A673 (cell line): ENCODE data around the gene TUBA1C. TPM values are rescaled to one million over a fixed set of nuclear protein-coding genes. Genes with fewer than 3 reads are reported as not detected.
"Not testable (repeated sequence)": the region's sequence is repeated elsewhere in the genome, so short reads cannot be mapped to it uniquely, and the experiment has no call there.

ENCODE experiments used
- BruUV-seq: library from RNA; stranded (reverse); fragments of 400-500 nt; replicated peaks from 2 replicates; lab custom pipeline; 2021; lab: Mats Ljungman, UMichigan
- CTCF ChIA-PET: fragments of 300-600 bp; sonication (Branson Sonifier 250); formaldehyde crosslinking; loops from one replicate; lab custom pipeline; 2022; ENCODE audit warnings: antibody characterized with exemption; lab: Charles Lee
- POLR2A ChIA-PET: fragments of 300-600 bp; sonication (Branson Sonifier 250); formaldehyde crosslinking; loops from one replicate; lab custom pipeline; 2022; ENCODE audit warnings: antibody characterized with exemption; ENCODE audit not compliant: low non-redundant PET; lab: Charles Lee
- DNase-seq: peaks from one replicate; pipeline ENCODE4 v3.0.0-alpha.2; 2015; ENCODE audit warnings: low spot score
- H3K27ac ChIP-seq: fragments of 200-600 bp; sonication (generic); 2 replicates; pipeline ENCODE4 v1.5.1; 2016; ENCODE audit warnings: mixed run types, low read depth, mild to moderate bottlenecking, mixed read lengths, antibody characterized with exemption, low read length; ENCODE audit not compliant: poor library complexity, severe bottlenecking
- H3K27me3 ChIP-seq: fragments of 200-600 bp; sonication (generic); replicated peaks from 2 replicates; pipeline ENCODE4 v1.6.1; 2017; ENCODE audit warnings: mixed run types, low read depth, mild to moderate bottlenecking, mixed read lengths, antibody characterized with exemption, low read length; ENCODE audit not compliant: insufficient read depth, poor library complexity
- H3K36me3 ChIP-seq: fragments of 200-600 bp; sonication (generic); 2 replicates; pipeline ENCODE4 v1.6.1; 2016; ENCODE audit warnings: mixed run types, mild to moderate bottlenecking, mixed read lengths, antibody characterized with exemption, low read length; ENCODE audit not compliant: insufficient read depth, poor library complexity, severe bottlenecking
- H3K4me1 ChIP-seq: fragments of 200-600 bp; sonication (generic); 2 replicates; pipeline ENCODE4 v1.6.1; 2017; ENCODE audit warnings: mixed run types, mild to moderate bottlenecking, mixed read lengths, antibody characterized with exemption, low read length; ENCODE audit not compliant: insufficient read depth, poor library complexity, severe bottlenecking
- H3K4me3 ChIP-seq: fragments of 200-600 bp; sonication (generic); 2 replicates; pipeline ENCODE4 v1.5.1; 2016; ENCODE audit warnings: low read depth, mixed run types, mild to moderate bottlenecking, mixed read lengths, low read length; ENCODE audit not compliant: poor library complexity, severe bottlenecking
- H3K9me3 ChIP-seq: fragments of 200-600 bp; sonication (generic); 2 replicates; pipeline ENCODE4 v1.6.1; 2016; ENCODE audit warnings: mixed run types, low read depth, mild to moderate bottlenecking, mixed read lengths, antibody characterized with exemption, low read length; ENCODE audit not compliant: poor library complexity, severe bottlenecking
- EZH2 ChIP-seq: fragments of 200-600 bp; sonication (generic); IDR thresholded peaks from 2 replicates; pipeline ENCODE4 v1.6.1; 2017; ENCODE audit warnings: borderline replicate concordance, low read depth, mild to moderate bottlenecking, mixed read lengths, antibody characterized with exemption, low read length; ENCODE audit not compliant: poor library complexity, severe bottlenecking
- intact Hi-C: fragments of 100-400 bp; cut with micrococcal nuclease; formaldehyde crosslinking; loops from one replicate; pipeline ENCODE4 v1.10.0; 2022; ENCODE audit not compliant: unreplicated experiment
- total RNA-seq: library from RNA; stranded (reverse); gene quantifications from 2 replicates; pipeline ENCODE4 v1.2.3, GENCODE V29; 2021
- TF ChIP-seq, protein P1 (sequence below): fragments of 300-800, 200-600 bp; sonication (generic); conservative IDR thresholded peaks from 2 replicates; pipeline ENCODE4 v1.5.1; 2017; ENCODE audit warnings: low read depth, mild to moderate bottlenecking, antibody characterized with exemption, low read length, moderate library complexity, mixed read lengths

The TUBA1C gene
- total RNA-seq, 1 experiment from 2014 or later: 622 TPM

DNA sequence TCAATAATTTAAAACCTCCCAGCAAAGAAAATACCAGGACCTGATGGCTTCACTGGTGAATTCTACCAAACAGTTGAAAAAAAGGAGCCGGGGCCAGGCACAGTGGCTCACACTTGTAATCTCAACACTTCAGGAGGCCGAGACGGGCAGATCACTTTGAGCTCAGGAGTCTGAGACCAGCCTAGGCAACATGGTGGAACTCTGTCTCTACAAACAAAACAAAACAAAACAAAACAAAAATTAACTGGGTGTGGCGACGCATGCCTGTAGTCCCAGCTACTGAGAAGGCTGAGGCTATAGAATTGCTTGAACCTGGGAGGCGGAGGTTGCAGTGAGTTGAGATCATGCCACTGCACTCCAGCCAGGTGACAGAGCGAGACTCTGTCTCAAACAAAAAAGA is 44.5 kb downstream of the TUBA1C start:
- H3K9me3 ChIP-seq: no peaks in the 10 kb centered on the region
- ChIA-PET POLR2A (no interaction called here), CTCF (interaction anchor here (0.7 kb wide), 1 partner anchor 272 kb away, joined by 3 read pairs; no protein-coding TSS in a partner anchor)
- H3K36me3 ChIP-seq: no peaks in the 10 kb centered on the region
- H3K27me3 ChIP-seq: no peaks in the 10 kb centered on the region
- no peak overlapping the region for H3K4me3 ChIP-seq
- no peak for DNase-seq
- BruUV-seq: no TSS peak
- intact Hi-C loops: no loop called here
- H3K4me1 ChIP-seq: no peaks in the 10 kb centered on the region
- no peak overlapping the region for H3K27ac ChIP-seq
- TF ChIP-seq EZH2: no peak
- TF ChIP-seq, protein P1, sequence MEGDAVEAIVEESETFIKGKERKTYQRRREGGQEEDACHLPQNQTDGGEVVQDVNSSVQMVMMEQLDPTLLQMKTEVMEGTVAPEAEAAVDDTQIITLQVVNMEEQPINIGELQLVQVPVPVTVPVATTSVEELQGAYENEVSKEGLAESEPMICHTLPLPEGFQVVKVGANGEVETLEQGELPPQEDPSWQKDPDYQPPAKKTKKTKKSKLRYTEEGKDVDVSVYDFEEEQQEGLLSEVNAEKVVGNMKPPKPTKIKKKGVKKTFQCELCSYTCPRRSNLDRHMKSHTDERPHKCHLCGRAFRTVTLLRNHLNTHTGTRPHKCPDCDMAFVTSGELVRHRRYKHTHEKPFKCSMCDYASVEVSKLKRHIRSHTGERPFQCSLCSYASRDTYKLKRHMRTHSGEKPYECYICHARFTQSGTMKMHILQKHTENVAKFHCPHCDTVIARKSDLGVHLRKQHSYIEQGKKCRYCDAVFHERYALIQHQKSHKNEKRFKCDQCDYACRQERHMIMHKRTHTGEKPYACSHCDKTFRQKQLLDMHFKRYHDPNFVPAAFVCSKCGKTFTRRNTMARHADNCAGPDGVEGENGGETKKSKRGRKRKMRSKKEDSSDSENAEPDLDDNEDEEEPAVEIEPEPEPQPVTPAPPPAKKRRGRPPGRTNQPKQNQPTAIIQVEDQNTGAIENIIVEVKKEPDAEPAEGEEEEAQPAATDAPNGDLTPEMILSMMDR: no peak

GRCh38 chr12:49310451-49311000 is 45.6 kb downstream of the TUBA1C start:
- intact Hi-C loops, H3K27ac ChIP-seq, H3K27me3 ChIP-seq, H3K9me3 ChIP-seq, H3K4me3 ChIP-seq, H3K4me1 ChIP-seq, CTCF ChIA-PET, BruUV-seq, POLR2A ChIA-PET, H3K36me3 ChIP-seq, DNase-seq: not testable (repeated sequence)

- no peaks in the 10 kb centered on the region for H3K27me3 ChIP-seq
- ChIA-PET CTCF (no interaction called here), POLR2A (no interaction called here)
- H3K27ac ChIP-seq: no peak overlapping the region
- BruUV-seq: no TSS peak
- no peaks in the 10 kb centered on the region for H3K4me1 ChIP-seq
- no peaks in the 10 kb centered on the region for H3K36me3 ChIP-seq
- H3K9me3 ChIP-seq: no peaks in the 10 kb centered on the region
- DNase-seq: no peak
- no peak overlapping the region for H3K4me3 ChIP-seq
- intact Hi-C loops: no loop called here
- TF ChIP-seq, protein P1: no peak
- no peak for TF ChIP-seq EZH2
Measured at GRCh38 chr12:49314811-49315210, 49.9 kb downstream of the TUBA1C start.

- H3K4me1 ChIP-seq, DNase-seq, H3K27ac ChIP-seq, intact Hi-C loops, H3K27me3 ChIP-seq, H3K9me3 ChIP-seq, POLR2A ChIA-PET, H3K36me3 ChIP-seq, CTCF ChIA-PET, BruUV-seq, H3K4me3 ChIP-seq: not testable (repeated sequence)
Measured at GRCh38 chr12:49317118-49317517, 52.2 kb downstream of the TUBA1C start.

- POLR2A ChIA-PET, H3K27ac ChIP-seq, CTCF ChIA-PET, H3K4me3 ChIP-seq, intact Hi-C loops, DNase-seq, H3K27me3 ChIP-seq, H3K9me3 ChIP-seq, BruUV-seq: not testable (repeated sequence)
- Histone ChIP-seq H3K36me3 (peaks cover 12% of the 10 kb centered on the region), H3K4me1 (peaks cover 13% of the 10 kb centered on the region)
Measured at GRCh38 chr12:49320411-49321103, 55.7 kb downstream of the TUBA1C start.
